Endodermal cell (in vitro differentiated cells): Measurements from ENCODE around the gene ELP2. TPM values are rescaled to one million over a fixed set of nuclear protein-coding genes. Genes with fewer than 3 reads are reported as not detected.

Source experiments
- DNase-seq: peaks from one replicate; pipeline ENCODE4 v3.0.0-alpha.2; 2017
- H3K27ac ChIP-seq: 2 replicates; pipeline ENCODE4 v1.5.1; 2013; ENCODE audit warnings: mild to moderate bottlenecking, low read depth, low read length, moderate library complexity
- H3K27me3 ChIP-seq: 2 replicates; pipeline ENCODE4 v1.6.1; 2013; ENCODE audit warnings: mild to moderate bottlenecking, low read length, moderate library complexity; ENCODE audit not compliant: insufficient read depth, control insufficient read depth, poor library complexity, severe bottlenecking
- H3K36me3 ChIP-seq: 2 replicates; pipeline ENCODE4 v1.7.0; 2013; ENCODE audit warnings: mild to moderate bottlenecking, low read length, moderate library complexity; ENCODE audit not compliant: control insufficient read depth, insufficient read depth
- H3K4me1 ChIP-seq: one replicate; pipeline ENCODE4 v1.7.0; 2013; ENCODE audit warnings: low read length; ENCODE audit not compliant: control insufficient read depth, insufficient read depth
- H3K4me3 ChIP-seq: 2 replicates; pipeline ENCODE4 v1.5.1; 2013; ENCODE audit warnings: mild to moderate bottlenecking, low read length, moderate library complexity
- H3K9ac ChIP-seq: 2 replicates; pipeline ENCODE4 v1.6.1; 2013; ENCODE audit warnings: mild to moderate bottlenecking, low read length, moderate library complexity; ENCODE audit not compliant: poor library complexity, severe bottlenecking; ENCODE audit errors: extremely low read depth
- H3K9me3 ChIP-seq: 2 replicates; pipeline ENCODE4 v1.6.1; 2013; ENCODE audit warnings: mild to moderate bottlenecking, low read length, moderate library complexity; ENCODE audit not compliant: control insufficient read depth
- H3K27ac Mint-ChIP-seq: 2 replicates; pipeline ENCODE4 v1.8.0; 2020; ENCODE audit warnings: mixed read lengths
- H3K27me3 Mint-ChIP-seq: 2 replicates; pipeline ENCODE4 v1.8.0; 2021; ENCODE audit warnings: mild to moderate bottlenecking, mixed read lengths; ENCODE audit not compliant: insufficient read depth
- H3K36me3 Mint-ChIP-seq: 2 replicates; pipeline ENCODE4 v1.8.0; 2020; ENCODE audit warnings: low read depth, mixed read lengths
- H3K4me1 Mint-ChIP-seq: 2 replicates; pipeline ENCODE4 v1.8.0; 2020; ENCODE audit warnings: mixed read lengths
- H3K4me3 Mint-ChIP-seq: 2 replicates; pipeline ENCODE4 v1.8.0; 2020; ENCODE audit warnings: mild to moderate bottlenecking, moderate library complexity, mixed read lengths
- H3K9me3 Mint-ChIP-seq: 2 replicates; pipeline ENCODE4 v1.8.0; 2020; ENCODE audit warnings: mild to moderate bottlenecking, mixed read lengths
- CTCF ChIP-seq: fragments of 200-600 bp; sonication (generic); conservative IDR thresholded peaks from 2 replicates; pipeline ENCODE4 v1.5.0; 2021; ENCODE audit warnings: antibody characterized with exemption, mild to moderate bottlenecking
- WGBS, 2 experiments: methylation state at CpG; one replicate each; pipeline versions ENCODE4 v1.1.5 to v1.1.7; 2013; ENCODE audit warnings: missing lambda C conversion rate in 2 of 2, mixed read lengths in 1 of 2; ENCODE audit not compliant: insufficient coverage in 1 of 2, insufficient read length in 1 of 2; 5-methylcytosine and 5-hydroxymethylcytosine counted together
- total RNA-seq, 2 donors: library from RNA; stranded (reverse); fragmentation: NEBNext Ultra II Directional in 1 of 2; extraction: Animal tissue kit (Norgen Biotek cat#: 25700) in 1 of 2; gene quantifications; 2 replicates in 1 of 2; 3 replicates in 1 of 2; pipeline ENCODE4 v1.2.1, GENCODE V29; 2021

Gene ELP2
- total RNA-seq, 2 donors from 2014 or later, result 125 to 129 TPM

- peaks cover 37% of the 10 kb centered on the region for H3K36me3 Mint-ChIP-seq
- no peaks in the 10 kb centered on the region for H3K4me1 Mint-ChIP-seq
- Histone ChIP-seq H3K9me3 (no peaks in the 10 kb centered on the region), H3K4me3 (no peak overlapping the region), H3K27me3 (no peaks in the 10 kb centered on the region), H3K4me1 (no peaks in the 10 kb centered on the region), H3K27ac (no peak overlapping the region), H3K9ac (no peak overlapping the region), H3K36me3 (peaks cover 60% of the 10 kb centered on the region)
- H3K9me3 Mint-ChIP-seq, result peaks cover 2% of the 10 kb centered on the region
- no peak for DNase-seq
- H3K27ac Mint-ChIP-seq, result no peak overlapping the region
- no peak for TF ChIP-seq CTCF
- 90% methylated on average over 4 of the region's 5 CpGs; no CpG with 5 or more reads in 1 of the 2 experiments for WGBS, 2 experiments
- H3K27me3 Mint-ChIP-seq, result no peaks in the 10 kb centered on the region
- H3K4me3 Mint-ChIP-seq, result no peak overlapping the region
Observed at GRCh38 chr18:36108601-36109000, 21.1 kb upstream of the ELP2 start.

- 100% methylated on average over 1 of the region's 1 CpG; no CpG with 5 or more reads in 1 of the 2 experiments for WGBS, 2 experiments
- H3K4me1 ChIP-seq, result no peaks in the 10 kb centered on the region
- no peak overlapping the region for H3K9ac ChIP-seq
- H3K9me3 Mint-ChIP-seq, result no peaks in the 10 kb centered on the region
- H3K4me3 Mint-ChIP-seq, result no peak overlapping the region
- no peaks in the 10 kb centered on the region for H3K27me3 ChIP-seq
- no peak for TF ChIP-seq CTCF
- H3K36me3 Mint-ChIP-seq, result peaks cover 45% of the 10 kb centered on the region
- no peaks in the 10 kb centered on the region for H3K9me3 ChIP-seq
- no peaks in the 10 kb centered on the region for H3K4me1 Mint-ChIP-seq
- H3K27ac Mint-ChIP-seq, result no peak overlapping the region
- no peak for DNase-seq
- peaks cover 70% of the 10 kb centered on the region for H3K36me3 ChIP-seq
- no peak overlapping the region for H3K27ac ChIP-seq
- no peaks in the 10 kb centered on the region for H3K27me3 Mint-ChIP-seq
- no peak overlapping the region for H3K4me3 ChIP-seq
Observed at GRCh38 chr18:36109737-36110136, 20.0 kb upstream of the ELP2 start.

GRCh38 chr18:36112302-36112701, 17.4 kb upstream of the ELP2 start:
- peaks cover 68% of the 10 kb centered on the region for H3K36me3 Mint-ChIP-seq
- no peak overlapping the region for H3K4me3 Mint-ChIP-seq
- H3K27ac Mint-ChIP-seq, result no peak overlapping the region
- DNase-seq, result no peak
- no peak overlapping the region for H3K9ac ChIP-seq
- H3K4me1 ChIP-seq, result no peaks in the 10 kb centered on the region
- TF ChIP-seq CTCF, result no peak
- no peak overlapping the region for H3K4me3 ChIP-seq
- peaks cover 87% of the 10 kb centered on the region for H3K36me3 ChIP-seq
- H3K9me3 Mint-ChIP-seq, result no peaks in the 10 kb centered on the region
- H3K27me3 Mint-ChIP-seq, result no peaks in the 10 kb centered on the region
- no peaks in the 10 kb centered on the region for H3K9me3 ChIP-seq
- no peak overlapping the region for H3K27ac ChIP-seq
- no peaks in the 10 kb centered on the region for H3K27me3 ChIP-seq
- no peaks in the 10 kb centered on the region for H3K4me1 Mint-ChIP-seq
